CD4-positive, alpha-beta T cell treated with Interleukin-15 for 1 hour (primary cell): ENCODE results near the gene INSYN2A.

Experiments used
- DNase-seq: peaks from one replicate; pipeline ENCODE4 v3.0.0-alpha.2; 2020

Gene INSYN2A

GRCh38 chr10:127151541-127151940 lies 44.9 kb downstream of the INSYN2A start:
- no peak for DNase-seq

GRCh38 chr10:127150136-127150535 lies 46.3 kb downstream of the INSYN2A start:
- DNase-seq = no peak

- no peak for DNase-seq
Measured at GRCh38 chr10:127149501-127150081, 46.8 kb downstream of the INSYN2A start.

GRCh38 chr10:127148933-127149220 lies 47.5 kb downstream of the INSYN2A start:
- DNase-seq = no peak

- DNase-seq = no peak
Measured at GRCh38 chr10:127148066-127148932, 48.1 kb downstream of the INSYN2A start.

GRCh38 chr10:127146661-127147060 lies 49.7 kb downstream of the INSYN2A start:
- no peak for DNase-seq
